ENCODE data around the gene LRRC4C. TPM values are rescaled to one million over a fixed set of nuclear protein-coding genes. Genes with fewer than 3 reads are reported as not detected.

Gene LRRC4C
- total RNA-seq, 3 donors from 2014 or later: 0.29 to 4.1 TPM; not detected in 1

DNA sequence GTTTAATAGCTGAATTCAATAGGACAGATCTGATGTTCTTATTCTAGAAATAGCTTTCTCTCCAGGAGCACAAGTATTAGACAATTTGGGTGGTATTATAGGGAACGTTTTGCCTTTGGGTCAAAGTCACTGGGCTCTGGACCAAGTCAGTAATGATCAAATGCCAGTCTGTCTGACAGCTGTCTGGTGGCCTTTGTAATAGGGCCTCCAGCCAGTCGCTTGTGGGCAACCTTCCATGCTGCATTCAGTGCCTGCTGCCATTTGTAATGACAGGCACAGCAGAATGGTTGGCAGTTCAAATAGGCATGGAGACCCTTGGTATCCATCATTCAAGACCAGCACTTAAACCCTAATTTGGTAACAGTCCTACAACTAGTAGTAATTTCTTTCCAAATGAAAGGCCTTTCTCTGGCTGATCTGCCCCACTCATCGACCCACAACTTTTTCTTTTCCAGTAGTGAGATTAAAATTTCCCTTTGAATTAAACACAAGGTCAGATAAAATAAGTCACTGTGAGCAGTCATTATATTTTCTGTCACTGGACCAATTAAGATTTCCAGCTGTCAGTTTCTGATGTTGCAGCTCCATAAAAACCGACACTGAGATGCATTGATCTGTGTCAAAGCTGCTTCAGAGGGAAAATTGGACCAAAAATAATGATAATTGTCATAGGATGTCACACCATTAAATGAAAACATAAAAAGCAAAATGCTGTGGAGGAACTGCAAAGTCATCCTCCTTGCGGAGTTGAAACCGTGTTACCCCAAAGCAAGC is 1038.1 kb downstream of the LRRC4C start:
- ATAC-seq: no peak
- TF ChIP-seq CTCF (IDR thresholded peaks at IDR 0.05): no peak
- intact Hi-C loops (cut with DNase I, micrococcal nuclease): no loop called here

DNA sequence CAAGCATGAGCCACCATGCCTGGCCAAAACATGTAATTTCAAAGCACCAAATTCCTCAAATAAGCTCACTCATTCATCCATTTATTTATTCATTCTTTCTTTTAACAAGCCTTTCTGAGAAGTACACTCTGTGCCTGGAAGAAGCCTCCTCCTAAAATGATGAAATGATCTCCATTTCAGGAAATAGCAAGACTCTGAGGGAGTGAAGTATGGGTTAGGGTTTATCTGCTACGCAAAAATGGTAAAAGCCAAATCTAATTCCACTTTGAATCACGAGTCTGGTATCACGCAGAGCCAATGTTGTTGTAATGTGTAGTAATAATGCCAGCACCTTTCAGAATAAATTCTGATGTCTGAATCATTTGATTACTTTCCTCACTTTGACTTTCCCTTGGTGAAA is 1041.8 kb downstream of the LRRC4C start:
- TF ChIP-seq CTCF (IDR thresholded peaks at IDR 0.05): no peak
- intact Hi-C loops (cut with DNase I, micrococcal nuclease): no loop called here
- no peak for ATAC-seq
- Histone ChIP-seq H3K4me1 (ENCODE audit: low read depth) (no peaks in the 10 kb centered on the region), H3K4me3 (no peak overlapping the region), H3K9me3 (peaks cover 5% of the 10 kb centered on the region), H3K36me3 (ENCODE audit: low read depth) (no peaks in the 10 kb centered on the region)
- DNase-seq: no peak

More for the DNA sequence above, 1038.1 kb downstream of the LRRC4C start:
- Histone ChIP-seq H3K9me3 (peaks cover 7% of the 10 kb centered on the region), H3K4me1 (ENCODE audit: low read depth) (no peaks in the 10 kb centered on the region), H3K36me3 (ENCODE audit: low read depth) (no peaks in the 10 kb centered on the region), H3K4me3 (no peak overlapping the region)
- no peak for DNase-seq

DNA sequence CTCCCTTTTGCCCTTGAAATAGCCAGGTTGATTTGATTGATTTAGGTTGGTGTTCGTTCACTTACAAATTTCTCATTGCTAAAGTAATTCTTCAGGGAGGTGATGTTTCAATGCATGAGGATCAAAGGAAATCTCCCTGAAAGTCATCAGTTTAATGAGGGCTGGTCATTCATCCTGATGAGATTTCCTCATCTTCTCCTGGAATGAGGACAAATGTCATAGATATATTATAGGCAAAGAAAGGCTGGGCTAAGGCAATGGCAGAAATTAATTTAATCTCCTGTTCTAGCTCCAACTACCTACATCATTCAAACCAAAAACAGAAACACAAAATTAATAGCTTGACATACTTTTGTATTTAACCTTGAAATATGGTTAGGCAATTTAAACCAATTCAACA is 1052.1 kb downstream of the LRRC4C start:
- no peak overlapping the region for H3K4me3 ChIP-seq
- ATAC-seq (no peak), DNase-seq (no peak)
- no peaks in the 10 kb centered on the region for H3K36me3 ChIP-seq (ENCODE audit: low read depth)
- H3K9me3 ChIP-seq: peaks cover 16% of the 10 kb centered on the region
- H3K4me1 ChIP-seq (ENCODE audit: low read depth): no peaks in the 10 kb centered on the region
- intact Hi-C loops (cut with DNase I, micrococcal nuclease): no loop called here
- TF ChIP-seq CTCF (IDR thresholded peaks at IDR 0.05): no peak

DNA sequence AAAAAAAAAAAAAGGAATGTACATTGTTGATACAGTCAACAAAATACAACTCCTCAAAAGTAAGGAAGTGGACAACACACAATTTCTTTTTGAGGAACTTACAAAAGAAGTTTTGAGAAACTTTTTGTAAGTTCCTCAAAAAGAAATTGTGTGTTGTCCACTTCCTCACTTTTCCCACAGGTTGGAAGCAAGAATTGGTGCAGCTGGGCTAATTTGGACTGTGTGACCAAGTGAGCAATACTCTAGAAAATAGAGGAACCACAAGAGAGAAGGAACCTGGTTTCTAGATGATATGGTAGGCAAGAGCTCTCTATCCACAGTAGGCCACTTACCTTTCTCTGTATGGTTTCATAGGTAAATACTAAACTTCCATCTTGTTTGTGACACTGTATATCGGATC is 1053.8 kb downstream of the LRRC4C start:
- DNase-seq (no peak), ATAC-seq (no peak)
- H3K36me3 ChIP-seq (ENCODE audit: low read depth): no peaks in the 10 kb centered on the region
- H3K4me1 ChIP-seq (ENCODE audit: low read depth): no peaks in the 10 kb centered on the region
- H3K9me3 ChIP-seq: peaks cover 14% of the 10 kb centered on the region
- H3K4me3 ChIP-seq: no peak overlapping the region
- no peak for TF ChIP-seq CTCF (IDR thresholded peaks at IDR 0.05)
- intact Hi-C loops (cut with DNase I, micrococcal nuclease): no loop called here

- no peak for TF ChIP-seq CTCF (IDR thresholded peaks at IDR 0.05)
Observed at GRCh38 chr11:40403321-40403720, 1056.1 kb downstream of the LRRC4C start.

More at GRCh38 chr11:40403321-40403720, 1056.1 kb downstream of the LRRC4C start:
- H3K9me3 ChIP-seq: peaks cover 9% of the 10 kb centered on the region
- ATAC-seq (no peak), DNase-seq (no peak)
- intact Hi-C loops (cut with DNase I, micrococcal nuclease): no loop called here
- no peaks in the 10 kb centered on the region for H3K36me3 ChIP-seq (ENCODE audit: low read depth)
- no peak overlapping the region for H3K4me3 ChIP-seq
- H3K4me1 ChIP-seq (ENCODE audit: low read depth): no peaks in the 10 kb centered on the region

All from mucosa of descending colon (tissue), 3 donors.